Activated T-cell treated with anti-CD3 and anti-CD28 coated beads, Interleukin-2, amount 50 U/mL, for 48 hours (primary cell): ENCODE results near the gene SDK2.
"Not testable (repeated sequence)": the region's sequence is repeated elsewhere in the genome, so short reads cannot be mapped to it uniquely, and the experiment has no call there.

Experiments used
- DNase-seq, 2 experiments: peaks; one replicate each; pipeline ENCODE4 v3.0.0-alpha.2; 2020

The SDK2 gene

GRCh38 chr17:73309727-73310596 is 334.3 kb downstream of the SDK2 start:
- no peak for DNase-seq

GRCh38 chr17:73308959-73309358 is 335.3 kb downstream of the SDK2 start:
- DNase-seq: not testable (repeated sequence)

DNA sequence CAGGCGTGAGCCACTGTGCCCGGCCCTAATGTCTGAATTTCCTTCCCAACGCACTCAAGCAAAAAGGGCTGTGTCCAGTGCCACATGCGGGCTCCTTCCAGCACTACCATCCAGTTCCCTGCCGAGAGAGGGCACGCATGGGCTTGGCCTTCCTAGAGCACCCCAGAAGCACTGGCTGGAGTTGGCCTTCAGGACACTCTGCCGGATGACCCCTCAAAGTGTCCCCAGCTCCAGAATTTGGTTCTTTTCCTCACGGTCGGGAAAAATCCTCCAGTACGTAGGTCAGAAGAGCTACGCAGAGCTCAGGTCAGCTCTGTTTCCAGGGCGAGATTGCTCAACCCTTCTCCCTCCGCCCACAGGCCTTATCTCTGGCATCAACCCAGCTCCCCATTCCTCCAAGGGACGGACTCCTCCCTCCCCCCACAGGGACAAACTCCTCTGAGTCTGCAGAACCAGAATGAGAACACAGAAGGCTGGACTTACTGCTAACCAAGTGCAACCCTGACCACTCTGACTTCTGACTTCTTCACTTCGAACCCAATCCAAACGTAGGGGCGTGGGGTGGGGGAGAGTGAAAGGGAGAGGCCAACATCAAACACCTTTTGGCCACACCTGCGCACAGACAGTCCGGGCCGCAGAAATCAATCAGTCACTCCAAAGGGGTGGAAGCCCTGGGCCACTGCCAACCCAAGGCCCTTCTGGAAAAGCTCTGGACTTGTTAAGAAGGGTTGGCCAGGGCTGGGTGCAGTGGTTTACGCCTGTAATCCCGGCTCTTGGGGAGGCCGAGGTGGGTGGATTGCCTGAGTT is 336.0 kb downstream of the SDK2 start:
- no peak for DNase-seq

DNA sequence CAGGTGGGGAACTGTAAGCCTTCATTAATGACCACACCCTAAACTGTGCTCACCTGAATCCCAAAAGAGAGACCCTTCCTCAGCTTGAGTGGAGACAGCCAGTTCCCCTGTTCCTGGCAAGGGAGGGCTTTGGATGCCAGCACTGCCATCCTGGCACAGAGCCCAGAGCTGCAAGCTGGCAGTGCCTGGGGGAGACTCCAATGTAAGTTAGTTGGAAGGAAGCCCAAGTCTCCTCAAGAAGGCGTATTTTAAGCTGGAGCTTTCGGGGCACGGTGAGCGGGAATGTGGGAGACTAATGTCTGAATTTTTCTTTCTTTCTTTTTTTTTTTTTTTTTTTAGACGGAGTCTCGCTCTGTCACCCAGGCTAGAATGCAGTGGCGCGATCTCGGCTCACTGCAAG is 337.1 kb downstream of the SDK2 start:
- DNase-seq: no peak

GRCh38 chr17:73305845-73306836 is 338.1 kb downstream of the SDK2 start:
- no peak for DNase-seq

- no peak for DNase-seq
Measured at GRCh38 chr17:73304971-73305812, 339.1 kb downstream of the SDK2 start.

DNA sequence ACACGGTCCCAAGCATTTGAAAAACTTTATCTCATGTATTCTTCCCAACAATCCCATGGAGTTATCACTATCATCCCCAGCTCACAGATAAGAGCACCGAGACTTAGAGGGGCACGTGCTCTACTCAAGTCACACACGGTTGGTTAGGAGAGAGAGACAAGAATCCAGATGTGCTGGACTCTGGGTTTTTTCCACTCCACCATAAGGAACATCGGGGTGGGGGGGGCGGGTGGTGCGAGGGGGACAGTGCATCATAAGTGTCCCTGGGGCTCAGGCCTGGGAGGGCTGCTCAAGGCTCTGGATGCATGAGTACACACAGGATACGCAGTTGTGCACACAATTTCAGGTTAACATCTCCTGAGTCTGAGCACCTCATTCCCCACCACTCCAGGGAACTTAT is 339.8 kb downstream of the SDK2 start:
- DNase-seq: no peak

GRCh38 chr17:73302189-73302588 is 342.1 kb downstream of the SDK2 start:
- DNase-seq: no peak

DNA sequence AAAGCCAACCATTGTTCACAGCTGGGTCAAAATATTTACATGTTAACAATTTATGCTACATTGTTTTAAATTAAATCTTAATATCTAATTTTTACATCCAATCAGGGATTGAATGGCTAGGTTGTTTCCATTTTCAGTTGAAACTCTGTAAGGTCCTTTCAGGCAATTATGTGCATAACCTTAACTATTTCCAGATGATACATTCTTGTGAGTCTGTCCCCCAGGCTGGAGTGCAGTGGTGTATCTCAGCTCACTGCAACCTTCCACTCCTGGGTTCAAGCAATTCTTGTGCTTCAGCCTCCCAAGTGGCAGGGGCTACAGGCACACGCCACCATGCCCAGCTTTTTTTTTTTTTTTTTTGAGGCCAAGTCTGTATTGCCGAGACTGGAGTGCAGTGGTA is 342.9 kb downstream of the SDK2 start:
- DNase-seq: no peak

GRCh38 chr17:73300392-73300791 is 343.9 kb downstream of the SDK2 start:
- no peak for DNase-seq

DNA sequence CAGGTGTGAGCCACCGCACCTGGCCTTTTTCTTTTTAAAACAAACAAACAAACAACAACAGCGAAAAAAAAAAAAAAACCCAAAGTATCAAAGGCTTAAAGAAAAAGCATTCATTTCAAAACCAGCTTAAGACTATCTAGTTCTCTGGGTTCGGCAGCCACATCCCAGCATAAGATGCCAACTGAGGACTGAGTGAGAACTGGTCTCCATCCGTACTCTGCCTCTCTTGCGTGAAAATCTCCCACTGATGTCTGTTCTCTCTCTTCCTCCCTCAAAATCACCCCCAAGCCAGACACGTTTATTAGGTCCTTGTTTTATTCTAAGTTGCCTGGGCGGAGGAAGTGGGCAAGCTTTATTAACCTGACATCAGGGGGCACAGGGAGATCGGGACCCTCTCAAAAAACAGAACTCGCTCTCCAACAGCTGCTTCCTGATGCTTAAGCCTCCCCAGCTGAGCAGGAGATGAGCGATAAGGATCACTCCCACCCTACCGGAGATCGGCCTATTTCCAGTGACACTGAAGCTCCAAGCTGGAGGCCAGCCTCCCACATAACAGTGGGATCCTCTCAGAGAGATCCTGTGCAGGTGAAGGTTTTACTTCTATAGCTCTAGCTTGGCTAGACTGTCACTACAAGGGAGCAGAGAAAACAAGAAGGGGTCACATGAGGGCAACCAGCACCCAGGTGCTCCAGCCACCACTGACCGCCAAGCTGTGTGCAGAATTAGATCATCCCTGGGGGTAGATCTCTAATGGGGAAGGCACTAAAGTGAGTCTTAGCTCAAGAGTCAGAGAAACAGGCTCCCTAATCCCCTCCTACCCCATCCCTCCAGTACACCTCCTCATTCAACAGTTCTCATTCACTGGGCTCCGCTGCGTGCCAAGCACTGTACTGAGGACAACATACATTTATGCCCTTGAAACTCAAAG is 346.0 kb downstream of the SDK2 start:
- no peak for DNase-seq

DNA sequence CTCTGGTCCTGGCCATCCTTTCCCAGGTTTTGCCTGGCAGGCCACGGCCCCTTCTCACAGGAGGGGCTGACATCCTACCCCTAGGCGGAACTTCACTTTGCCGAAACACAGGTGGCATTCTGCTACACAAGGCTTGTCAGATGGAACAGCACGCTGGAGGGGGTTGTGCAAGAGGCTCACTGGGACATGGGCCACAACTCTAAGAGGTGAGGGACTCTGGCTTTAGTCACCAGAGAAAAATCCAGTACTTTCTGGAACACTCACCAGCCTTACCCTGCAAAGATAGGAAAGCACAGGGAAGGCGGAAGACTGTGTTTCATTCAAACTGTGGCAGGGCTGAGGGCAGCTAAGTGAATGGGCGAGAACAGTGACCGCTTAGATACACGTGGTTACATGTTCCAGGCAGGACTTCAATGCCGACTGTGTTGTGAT is 350.7 kb downstream of the SDK2 start:
- no peak for DNase-seq

DNA sequence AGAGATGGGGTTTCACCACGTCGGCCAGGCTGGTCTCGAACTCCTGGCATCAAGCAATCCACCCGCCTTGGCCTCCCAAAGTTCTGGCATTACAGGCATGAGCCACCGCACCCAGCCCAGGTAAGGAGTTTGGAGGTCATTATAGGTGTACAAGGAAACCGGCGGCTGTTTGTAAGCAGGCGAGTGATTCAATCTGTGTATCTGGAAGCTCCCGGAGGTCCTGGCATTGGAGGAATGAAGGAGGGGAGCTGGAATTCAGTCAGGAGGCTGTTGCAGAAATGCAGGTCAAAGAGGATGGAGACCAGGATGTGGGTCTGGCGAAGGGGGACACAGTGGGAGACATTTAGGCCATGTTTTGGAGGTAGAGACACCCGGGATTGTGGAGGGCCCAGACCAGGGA is 351.2 kb downstream of the SDK2 start:
- no peak for DNase-seq

DNA sequence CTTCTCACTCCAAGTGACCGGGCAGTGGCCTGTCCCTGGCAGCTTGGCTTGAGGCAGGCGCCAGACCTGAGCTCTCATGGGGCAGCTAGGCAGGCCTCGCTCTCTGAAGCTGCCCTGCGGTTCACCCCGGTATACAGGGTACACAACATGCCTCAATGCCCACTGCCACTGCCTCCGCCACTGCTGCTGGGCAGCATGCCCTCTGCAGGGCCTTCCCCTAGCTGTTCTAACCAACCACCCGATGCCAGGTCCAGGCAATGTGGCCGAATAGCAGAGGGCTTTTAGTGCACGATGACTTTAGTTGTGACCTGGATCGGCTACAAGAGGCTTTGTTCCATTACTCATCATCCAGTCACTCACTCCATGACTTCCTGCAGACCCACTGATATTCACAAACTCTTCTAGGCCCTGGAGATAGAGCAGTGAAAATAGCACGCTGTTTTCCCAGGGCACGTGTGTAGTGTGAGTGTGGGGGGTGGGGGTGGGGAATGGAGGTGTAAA is 352.2 kb downstream of the SDK2 start:
- no peak for DNase-seq

- DNase-seq: no peak
Measured at GRCh38 chr17:73291260-73291801, 352.9 kb downstream of the SDK2 start.

- DNase-seq: no peak
Measured at GRCh38 chr17:73290399-73291259, 353.6 kb downstream of the SDK2 start.

DNA sequence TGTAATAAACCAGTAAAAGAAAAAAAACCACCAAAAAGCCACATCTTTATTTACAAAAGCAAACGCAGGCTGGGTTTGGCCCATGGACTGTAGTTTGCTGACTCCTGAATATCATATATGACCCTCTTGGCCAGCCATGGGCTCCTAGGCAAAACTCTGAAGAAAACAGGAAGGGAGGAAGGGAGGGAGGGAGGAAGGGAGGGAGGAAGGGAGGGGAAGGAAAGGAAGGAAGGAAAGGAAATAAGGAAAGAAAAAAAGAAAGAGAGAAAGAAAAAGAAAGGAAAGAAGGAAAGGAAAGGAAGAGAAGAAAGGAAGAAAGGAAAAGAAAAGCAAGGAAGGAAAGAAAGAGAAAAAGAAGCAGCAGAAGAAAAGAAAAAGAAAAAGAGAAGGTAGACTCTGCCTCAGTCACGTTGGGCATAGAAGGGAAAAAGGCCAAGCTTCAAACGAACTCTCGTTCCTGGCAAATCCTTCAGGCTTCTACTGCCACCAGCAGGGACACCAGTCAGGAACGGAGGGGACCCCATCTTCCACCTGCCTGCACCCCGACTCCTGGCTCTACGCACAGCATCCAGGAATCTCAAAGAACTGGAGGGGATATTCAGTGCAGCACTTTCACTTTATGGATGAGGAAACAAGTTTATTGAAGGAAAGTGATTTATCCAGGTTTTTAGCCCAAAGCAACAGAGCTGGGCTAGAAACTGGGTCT is 354.5 kb downstream of the SDK2 start:
- DNase-seq: no peak

DNA sequence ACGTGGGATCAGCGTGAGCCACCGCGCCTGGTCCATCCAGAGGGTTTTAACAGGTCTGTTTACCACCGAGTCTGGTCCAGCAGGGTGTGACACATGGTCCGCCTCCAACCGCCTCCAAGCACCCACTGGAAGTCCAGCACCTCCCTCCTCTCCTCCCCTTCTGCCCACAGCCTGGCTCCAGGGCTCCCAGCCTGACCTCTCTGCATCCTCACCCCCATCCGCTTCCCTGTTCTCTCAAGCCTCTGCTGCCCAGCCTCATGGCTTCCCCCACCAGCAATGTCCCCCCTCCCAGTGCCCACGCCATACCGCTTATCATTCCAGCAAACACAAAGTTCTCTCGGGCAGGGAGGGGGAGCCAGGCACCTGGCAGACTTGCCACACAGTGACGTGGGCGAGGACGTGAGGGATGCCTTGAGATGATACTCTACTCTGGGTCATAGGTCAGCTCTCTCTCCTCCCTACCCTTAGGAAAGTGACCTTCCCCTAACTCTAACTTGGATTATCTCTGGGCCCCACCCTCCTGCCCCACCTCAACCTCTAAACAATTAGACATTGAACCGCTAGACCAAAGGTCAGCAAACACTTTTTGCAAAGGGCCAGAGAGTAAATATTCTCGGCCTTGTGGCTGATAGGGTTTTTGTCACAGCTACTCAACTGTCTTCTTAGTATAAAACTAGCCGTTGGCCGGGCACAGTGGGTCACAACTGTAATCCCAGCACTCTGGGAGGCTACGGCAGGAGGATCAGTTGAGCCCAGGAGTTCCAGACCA is 355.5 kb downstream of the SDK2 start:
- DNase-seq: no peak
